22Rv1 (cell line): ENCODE data around the gene SLCO3A1.

Experiments
- H3K27ac ChIP-seq: fragments of 450-650 bp; 2 replicates; pipeline ENCODE4 v1.5.1; 2017
- CTCF ChIP-seq: fragments of 450-650 bp; IDR thresholded peaks from 2 replicates; pipeline ENCODE4 v1.5.1; 2017; ENCODE audit warnings: mild to moderate bottlenecking
- ZFX ChIP-seq: fragments of 450-650 bp; IDR thresholded peaks from 2 replicates; pipeline ENCODE4 v1.6.1; 2017; ENCODE audit warnings: antibody characterized with exemption, borderline replicate concordance

SLCO3A1 gene

GRCh38 chr15:92082006-92082843 is 228.7 kb downstream of the SLCO3A1 start:
- TF ChIP-seq CTCF (peak; percentile 84), ZFX (no peak)
- no peak overlapping the region for H3K27ac ChIP-seq

- H3K27ac ChIP-seq: no peak overlapping the region
- no peak for TF ChIP-seq ZFX
- no peak for TF ChIP-seq CTCF
Observed at GRCh38 chr15:92083190-92083589, 229.7 kb downstream of the SLCO3A1 start.

GRCh38 chr15:92087211-92087610 is 233.7 kb downstream of the SLCO3A1 start:
- H3K27ac ChIP-seq: no peak overlapping the region

GRCh38 chr15:92091155-92091734 is 237.7 kb downstream of the SLCO3A1 start:
- no peak overlapping the region for H3K27ac ChIP-seq
- TF ChIP-seq CTCF (peak; percentile 90), ZFX (no peak)

More at GRCh38 chr15:92087211-92087610, 233.7 kb downstream of the SLCO3A1 start:
- TF ChIP-seq ZFX (no peak), CTCF (no peak)

- no peak overlapping the region for H3K27ac ChIP-seq
- TF ChIP-seq CTCF (no peak), ZFX (no peak)
Observed at GRCh38 chr15:92092289-92093105, 239.0 kb downstream of the SLCO3A1 start.

- TF ChIP-seq ZFX (no peak), CTCF (no peak)
- H3K27ac ChIP-seq: no peak overlapping the region
Observed at GRCh38 chr15:92095693-92096092, 242.2 kb downstream of the SLCO3A1 start.
